HL-60 (cell line): Measurements from ENCODE around the gene SPDYC.

ENCODE experiments used
- CTCF ChIP-seq: IDR thresholded peaks from one replicate; pipeline ENCODE4 v1.5.1; 2011; ENCODE audit warnings: low read length, control low read depth, inconsistent platforms; ENCODE audit not compliant: insufficient read depth
- GABPA ChIP-seq: IDR thresholded peaks from 2 replicates; pipeline ENCODE4 v1.6.1; 2012; ENCODE audit warnings: low read depth
- REST ChIP-seq: IDR thresholded peaks from 2 replicates; pipeline ENCODE4 v1.6.1; 2012; ENCODE audit warnings: low read depth; ENCODE audit not compliant: insufficient replicate concordance
- SPI1 ChIP-seq: IDR thresholded peaks from 2 replicates; pipeline ENCODE4 v1.6.1; 2012; ENCODE audit warnings: low read depth, mild to moderate bottlenecking, borderline replicate concordance

GRCh38 chr11:65210748-65211147, 40.7 kb downstream of the SPDYC start:
- TF ChIP-seq CTCF = no peak
- no peak for TF ChIP-seq REST
- no peak for TF ChIP-seq SPI1
- no peak for TF ChIP-seq GABPA
